GM23248 (cell line): Measurements from ENCODE around the gene MTURN.

Experiments used
- EZH2 ChIP-seq: fragments of 200-600 bp; sonication (generic); IDR thresholded peaks from 2 replicates; pipeline ENCODE4 v1.6.1; 2018; ENCODE audit warnings: antibody characterized with exemption, mild to moderate bottlenecking; ENCODE audit not compliant: insufficient read depth, poor library complexity, severe bottlenecking
- EZH2phosphoT487 ChIP-seq: fragments of 200-600 bp; sonication (generic); IDR thresholded peaks from 2 replicates; pipeline ENCODE4 v1.6.1; 2018; ENCODE audit warnings: antibody characterized with exemption, moderate library complexity, mild to moderate bottlenecking, low read depth; ENCODE audit not compliant: insufficient read depth

- TF ChIP-seq EZH2phosphoT487 (no peak), EZH2 (no peak)
Measured at GRCh38 chr7:30093420-30093952, 41.3 kb upstream of the MTURN start.
